Ovary (tissue), 9 donors: ENCODE results near the gene UBE2N. TPM values are rescaled to one million over a fixed set of nuclear protein-coding genes. Genes with fewer than 3 reads are reported as not detected.

Experiments used
- DNase-seq, 5 donors: peaks; one replicate each; pipeline ENCODE4 v3.0.0-alpha.2; 2019 to 2020
- H3K27ac ChIP-seq, 2 donors: fragments of 200-600 bp; one replicate each; pipeline versions ENCODE4 v1.5.1 to v1.8.0; 2019 to 2022
- H3K27me3 ChIP-seq: fragments of 200-600 bp; one replicate; pipeline ENCODE4 v1.8.0; 2022
- H3K36me3 ChIP-seq: fragments of 200-600 bp; sonication (generic); one replicate; pipeline ENCODE4 v1.5.1; 2019
- H3K4me1 ChIP-seq: one replicate; pipeline ENCODE4 v1.8.1; 2013; ENCODE audit warnings: mild to moderate bottlenecking, moderate library complexity; ENCODE audit not compliant: insufficient read depth
- H3K4me3 ChIP-seq: fragments of 200-600 bp; sonication (generic); one replicate; pipeline ENCODE4 v1.5.1; 2017
- H3K9me3 ChIP-seq, 2 donors: fragments of 200-600 bp in 1 of 2; sonication (generic) in 1 of 2; one replicate each; pipeline versions ENCODE4 v1.5.1 to v1.8.1; 2013 to 2019; ENCODE audit warnings: mild to moderate bottlenecking in 1 of 2, moderate library complexity in 1 of 2
- CTCF ChIP-seq, 3 donors: fragments of 450-650 bp in 2 of 3; fragments of 200-600 bp in 1 of 3; IDR thresholded peaks; one replicate each; pipeline versions ENCODE4 v1.5.1 to v1.8.0; 2016 to 2022; ENCODE audit warnings: antibody characterized with exemption in 3 of 3, mild to moderate bottlenecking in 1 of 3
- EP300 ChIP-seq: sonication (generic); formaldehyde crosslinking; IDR thresholded peaks from one replicate; pipeline ENCODE4 v1.6.1; 2017; ENCODE audit warnings: antibody characterized with exemption
- POLR2A ChIP-seq: fragments of 450-650 bp; IDR thresholded peaks from one replicate; pipeline ENCODE4 v1.6.1; 2017; ENCODE audit warnings: antibody characterized with exemption, mild to moderate bottlenecking, moderate library complexity
- WGBS, 3 donors: extraction: QIAGEN DNeasy Blood & Tissue Kit in 1 of 3; methylation state at CpG; one replicate each; pipeline versions ENCODE4 v1.1.5 to v1.1.7; 2013 to 2017; 5-methylcytosine and 5-hydroxymethylcytosine counted together
- intact Hi-C, 4 donors: fragments of 100-400 bp; cut with DNase I; formaldehyde crosslinking; loops; one replicate each; pipeline versions ENCODE4 v1.11.0 to v1.15.1; 2022 to 2023
- polyA plus RNA-seq, 2 donors: library from polyadenylated mRNA; stranded (reverse); fragments of 200-250 nt in 1 of 2; fragments of 350-450 nt in 1 of 2; fragmentation: Illumina TruSeq in 1 of 2; extraction: RNeasy Lipid Tissue Mini Kit (QIAGEN cat#74804) in 1 of 2; gene quantifications; one replicate each; pipeline ENCODE4 v1.2.3, GENCODE V29; 2013 to 2014
- total RNA-seq, 7 donors: library from RNA; depleted of rRNA in 2 of 7; stranded (reverse); fragments of >200 nt in 2 of 7; fragmentation: NEBNext Ultra II Directional in 3 of 7; extraction: Animal tissue kit (Norgen Biotek cat#: 25700) in 3 of 7; gene quantifications; one replicate each; pipeline versions ENCODE4 v1.1.0 to v1.2.4, GENCODE V29; 2016 to 2023
- donor health status: DM: no; HTN: no; CAD: no; lungs with moderate emphysema.
- donor health status: DM: no; HTN: no; CAD: no.
- donor health status: Bipolar disorder and iron deficiency.
- donor health status: DM: yes; HTN: yes; CAD: no.
- donor health status: DM: no; HTN: no; CAD: no.
- donor health status: DM: yes; HTN: yes; CAD: no.

UBE2N gene
- total and polyA plus RNA-seq, 9 donors: 18.8 to 102 (median 63.3) TPM

- no peak for DNase-seq
- Histone ChIP-seq H3K9me3 (no peaks in the 10 kb centered on the region), H3K27ac (no peak overlapping the region), H3K36me3 (no peaks in the 10 kb centered on the region), H3K4me1 (peaks cover 2% of the 10 kb centered on the region), H3K4me3 (no peak overlapping the region), H3K27me3 (no peaks in the 10 kb centered on the region)
- intact Hi-C loops: no loop called here
- no peak for TF ChIP-seq EP300
- TF ChIP-seq CTCF (IDR thresholded peaks at IDR 0.05): no peak
- no peak for TF ChIP-seq POLR2A
- WGBS, 3 donors: 91 to 98% (median 95%) methylated on average over 4 of the region's 4 CpGs
Observed at GRCh38 chr12:93366422-93366821, 75.3 kb downstream of the UBE2N start.

GRCh38 chr12:93365616-93366405, 75.9 kb downstream of the UBE2N start:
- Histone ChIP-seq H3K9me3 (no peaks in the 10 kb centered on the region), H3K27me3 (no peaks in the 10 kb centered on the region), H3K4me3 (no peak overlapping the region), H3K36me3 (no peaks in the 10 kb centered on the region), H3K27ac (no peak overlapping the region), H3K4me1 (peaks cover 2% of the 10 kb centered on the region)
- no peak for DNase-seq
- WGBS, 3 donors: 80 to 85% (median 83%) methylated on average over 7 of the region's 7 CpGs
- intact Hi-C loops: no loop called here
- TF ChIP-seq CTCF (IDR thresholded peaks at IDR 0.05) (no peak), POLR2A (no peak), EP300 (no peak)

- Histone ChIP-seq H3K4me3 (no peak overlapping the region), H3K9me3 (no peaks in the 10 kb centered on the region), H3K4me1 (peaks cover 2% of the 10 kb centered on the region), H3K36me3 (no peaks in the 10 kb centered on the region), H3K27me3 (no peaks in the 10 kb centered on the region), H3K27ac (no peak overlapping the region)
- intact Hi-C loops: no loop called here
- 80 to 84% (median 81%) methylated on average over 3 of the region's 3 CpGs for WGBS, 3 donors
- DNase-seq: no peak
- TF ChIP-seq POLR2A: no peak
Observed at GRCh38 chr12:93363841-93364297, 77.9 kb downstream of the UBE2N start.

- no peak for DNase-seq
- no peak for TF ChIP-seq CTCF (IDR thresholded peaks at IDR 0.05)
- peaks cover 2% of the 10 kb centered on the region for H3K4me1 ChIP-seq
- no peak overlapping the region for H3K27ac ChIP-seq
- H3K9me3 ChIP-seq: no peaks in the 10 kb centered on the region
- H3K27me3 ChIP-seq: no peaks in the 10 kb centered on the region
- WGBS, 3 donors: 77 to 81% (median 80%) methylated on average over 5 of the region's 5 CpGs
- intact Hi-C loops: no loop called here
- H3K36me3 ChIP-seq: no peaks in the 10 kb centered on the region
- H3K4me3 ChIP-seq: no peak overlapping the region
Observed at GRCh38 chr12:93361151-93361919, 80.4 kb downstream of the UBE2N start.

GRCh38 chr12:93360688-93361087, 81.1 kb downstream of the UBE2N start:
- no peaks in the 10 kb centered on the region for H3K9me3 ChIP-seq
- TF ChIP-seq POLR2A (no peak), CTCF (IDR thresholded peaks at IDR 0.05) (no peak), EP300 (no peak)
- peaks cover 2% of the 10 kb centered on the region for H3K4me1 ChIP-seq
- no peaks in the 10 kb centered on the region for H3K36me3 ChIP-seq
- WGBS, 3 donors: 53 to 65% (median 54%) methylated on average over 2 of the region's 2 CpGs
- H3K4me3 ChIP-seq: no peak overlapping the region
- DNase-seq: no peak
- H3K27me3 ChIP-seq: no peaks in the 10 kb centered on the region
- intact Hi-C loops: no loop called here
- H3K27ac ChIP-seq: no peak overlapping the region
